Measurements from ENCODE around the gene MTF1.
"Not testable (repeated sequence)": the region's sequence is repeated elsewhere in the genome, so short reads cannot be mapped to it uniquely, and the experiment has no call there.

MTF1 gene

DNA sequence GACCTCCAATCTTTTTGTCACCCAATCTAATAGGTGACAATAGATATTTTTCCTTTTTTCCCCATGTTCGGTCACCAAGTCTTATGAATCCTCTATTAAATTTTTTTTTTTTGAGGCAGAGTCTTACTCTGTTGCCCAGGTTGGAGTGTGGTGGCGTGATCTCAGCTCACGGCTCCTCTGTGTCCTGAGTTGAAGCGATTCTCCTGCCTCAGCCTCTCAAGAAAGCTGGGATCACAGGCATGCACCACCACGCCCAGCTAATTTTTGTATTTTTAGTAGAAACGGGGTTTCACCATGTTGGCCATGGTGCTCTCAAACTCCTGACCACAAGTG lies 42.5 kb upstream of the MTF1 start:
- in situ Hi-C loops (cut with HindIII; ENCODE audit: low pct_ligation_motif_present, low sequenced_read_pairs): no loop called here
- Histone ChIP-seq H3K27me3 (replicated peaks) (no peaks in the 10 kb centered on the region), H3K4me3 (ENCODE audit: low read depth, low read length) (no peak overlapping the region), H3K36me3 (replicated peaks) (peaks cover 2% of the 10 kb centered on the region), H3K27ac (no peak overlapping the region)
- no peak for DNase-seq
- TF ChIP-seq CTCF (IDR thresholded peaks at IDR 0.05; ENCODE audit: low read depth, low read length, missing control alignments): no peak

GRCh38 chr1:37901191-37901892 lies 42.0 kb upstream of the MTF1 start:
- in situ Hi-C loops (cut with HindIII; ENCODE audit: low pct_ligation_motif_present, low sequenced_read_pairs): no loop called here
- TF ChIP-seq CTCF (IDR thresholded peaks at IDR 0.05; ENCODE audit: low read depth, low read length, missing control alignments): no peak
- no peaks in the 10 kb centered on the region for H3K27me3 ChIP-seq (replicated peaks)
- H3K4me3 ChIP-seq (ENCODE audit: low read depth, low read length): no peak overlapping the region
- H3K36me3 ChIP-seq (replicated peaks): peaks cover 2% of the 10 kb centered on the region
- no peak overlapping the region for H3K27ac ChIP-seq
- DNase-seq: no peak

- H3K4me3 ChIP-seq (ENCODE audit: low read depth, low read length); H3K27me3 ChIP-seq (replicated peaks); H3K36me3 ChIP-seq (replicated peaks); H3K27ac ChIP-seq; DNase-seq; in situ Hi-C loops (cut with HindIII; ENCODE audit: low pct_ligation_motif_present, low sequenced_read_pairs): not testable (repeated sequence)
Observed at GRCh38 chr1:37897563-37897962, 38.2 kb upstream of the MTF1 start.

- TF ChIP-seq CTCF (IDR thresholded peaks at IDR 0.05; ENCODE audit: low read depth, low read length, missing control alignments): no peak
- peaks cover 15% of the 10 kb centered on the region for H3K36me3 ChIP-seq (replicated peaks)
- H3K27me3 ChIP-seq (replicated peaks): no peaks in the 10 kb centered on the region
- DNase-seq: no peak
- no peak overlapping the region for H3K4me3 ChIP-seq (ENCODE audit: low read depth, low read length)
- no peak overlapping the region for H3K27ac ChIP-seq
- in situ Hi-C loops (cut with HindIII; ENCODE audit: low pct_ligation_motif_present, low sequenced_read_pairs): no loop called here
Observed at GRCh38 chr1:37893673-37894072, 34.3 kb upstream of the MTF1 start.

DNA sequence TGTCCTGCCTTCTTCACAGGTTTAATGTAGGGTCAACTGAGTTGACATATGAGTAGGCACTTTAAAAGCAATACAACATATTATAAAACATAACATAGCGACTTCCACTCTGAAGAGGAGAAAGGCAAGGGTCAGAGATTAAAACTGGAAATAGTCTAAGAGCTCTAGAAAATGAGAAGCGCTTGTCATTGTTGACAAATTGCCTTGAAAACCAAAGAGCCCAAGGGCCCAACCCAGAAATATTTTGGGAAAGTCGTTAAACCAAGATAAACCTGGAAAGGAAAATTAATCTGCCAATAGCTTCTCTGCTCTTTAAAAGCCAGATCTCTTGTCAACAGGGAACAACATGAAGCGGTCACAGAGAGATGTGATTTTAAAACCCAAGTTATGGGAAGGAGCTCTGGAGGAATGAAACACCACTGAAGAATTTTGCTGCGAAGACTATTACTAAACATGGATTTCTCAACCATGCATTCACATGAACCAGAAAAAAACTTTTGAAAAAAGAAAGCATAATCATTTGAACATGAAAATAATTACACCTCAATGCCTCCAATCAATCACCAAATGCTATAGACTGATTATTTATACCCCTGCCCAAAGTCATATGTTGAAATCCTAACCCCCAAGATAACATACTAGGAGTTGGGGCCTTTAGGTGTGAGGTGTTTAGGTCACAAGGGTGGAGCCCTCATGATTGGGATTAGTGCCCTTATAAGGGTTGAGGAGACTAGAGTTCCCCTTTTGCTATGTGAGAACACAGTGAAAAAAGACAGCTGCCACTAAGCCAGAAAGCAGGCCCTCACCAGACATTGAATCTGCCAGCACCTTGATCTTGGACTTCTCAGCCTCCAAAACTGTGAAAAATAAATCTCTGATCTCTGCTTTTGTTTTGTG lies 33.0 kb upstream of the MTF1 start:
- in situ Hi-C loops (cut with HindIII; ENCODE audit: low pct_ligation_motif_present, low sequenced_read_pairs): no loop called here
- H3K36me3 ChIP-seq (replicated peaks): peaks cover 24% of the 10 kb centered on the region
- TF ChIP-seq CTCF (IDR thresholded peaks at IDR 0.05; ENCODE audit: low read depth, low read length, missing control alignments): no peak
- peak; percentile 14 for DNase-seq
- no peaks in the 10 kb centered on the region for H3K27me3 ChIP-seq (replicated peaks)
- H3K4me3 ChIP-seq (ENCODE audit: low read depth, low read length): no peak overlapping the region
- no peak overlapping the region for H3K27ac ChIP-seq

- no peaks in the 10 kb centered on the region for H3K27me3 ChIP-seq (replicated peaks)
- in situ Hi-C loops (cut with HindIII; ENCODE audit: low pct_ligation_motif_present, low sequenced_read_pairs): no loop called here
- peak; percentile 31 for TF ChIP-seq CTCF (IDR thresholded peaks at IDR 0.05; ENCODE audit: low read depth, low read length, missing control alignments)
- peaks cover 39% of the 10 kb centered on the region for H3K36me3 ChIP-seq (replicated peaks)
- peak; percentile 41 for DNase-seq
- H3K4me3 ChIP-seq (ENCODE audit: low read depth, low read length): no peak overlapping the region
- H3K27ac ChIP-seq: no peak overlapping the region
Observed at GRCh38 chr1:37890378-37891014, 31.1 kb upstream of the MTF1 start.

Measured in brain microvascular endothelial cell (primary cell).